ENCODE data around the gene ILKAP. TPM values are rescaled to one million over a fixed set of nuclear protein-coding genes. Genes with fewer than 3 reads are reported as not detected.
A peak's percentile ranks its signal among the peaks of the same experiment; 100 is the strongest.

The ILKAP gene, protein sequence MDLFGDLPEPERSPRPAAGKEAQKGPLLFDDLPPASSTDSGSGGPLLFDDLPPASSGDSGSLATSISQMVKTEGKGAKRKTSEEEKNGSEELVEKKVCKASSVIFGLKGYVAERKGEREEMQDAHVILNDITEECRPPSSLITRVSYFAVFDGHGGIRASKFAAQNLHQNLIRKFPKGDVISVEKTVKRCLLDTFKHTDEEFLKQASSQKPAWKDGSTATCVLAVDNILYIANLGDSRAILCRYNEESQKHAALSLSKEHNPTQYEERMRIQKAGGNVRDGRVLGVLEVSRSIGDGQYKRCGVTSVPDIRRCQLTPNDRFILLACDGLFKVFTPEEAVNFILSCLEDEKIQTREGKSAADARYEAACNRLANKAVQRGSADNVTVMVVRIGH
- 19.4 TPM for total RNA-seq

DNA sequence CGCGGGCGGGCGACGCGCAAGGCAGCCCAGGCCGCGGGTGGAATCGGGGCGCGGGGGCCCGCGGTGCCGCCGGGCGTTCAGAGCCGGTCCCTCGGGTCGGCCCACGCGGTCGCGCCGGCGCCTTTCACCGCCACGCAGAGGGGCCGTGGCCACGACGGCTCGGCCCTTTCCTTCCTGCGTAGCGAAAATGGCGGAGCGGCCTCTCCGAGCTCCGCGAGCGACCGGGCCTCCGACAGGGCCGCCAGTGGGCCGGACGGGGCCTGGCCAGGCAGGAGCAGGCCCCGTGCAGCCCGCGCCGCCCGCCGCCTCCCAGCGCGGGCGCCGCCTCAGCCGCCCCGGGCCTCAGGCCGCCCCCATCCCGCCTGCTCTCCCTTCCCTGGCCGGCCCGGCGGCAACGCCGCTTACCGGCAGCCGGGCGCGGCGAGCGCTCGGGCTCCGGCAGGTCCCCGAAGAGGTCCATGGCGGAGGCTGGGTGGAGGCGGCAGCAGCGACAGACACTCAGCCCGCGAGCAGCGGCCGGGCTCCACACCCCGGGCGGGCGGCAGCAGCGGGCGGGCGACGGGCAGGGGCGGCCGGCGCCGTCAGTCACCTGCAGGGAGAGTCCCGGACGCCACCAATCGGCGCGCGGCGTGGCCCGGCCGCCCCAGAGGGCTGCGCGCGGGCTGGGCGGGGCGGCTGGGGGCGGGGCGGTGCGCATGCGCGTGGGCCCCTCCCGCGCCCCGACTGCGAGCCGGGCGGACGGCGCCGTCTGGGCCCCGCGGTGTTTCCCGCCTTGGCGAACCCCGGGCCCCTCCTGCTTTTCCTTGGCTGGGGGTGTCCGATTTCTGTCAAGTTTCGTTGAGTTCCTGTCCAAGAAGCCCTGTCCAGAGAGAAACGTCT, at the start of gene ILKAP:
Gene ILKAP (minus strand): TSS at position 602 of the 879 bp plus-strand sequence. CDS start 142 bp downstream, at position 460.
- DNase-seq (ENCODE audit: low read depth in 2 of 3, low spot score in 2 of 3) = peak; percentile 78 to 91 (median 87)

DNA sequence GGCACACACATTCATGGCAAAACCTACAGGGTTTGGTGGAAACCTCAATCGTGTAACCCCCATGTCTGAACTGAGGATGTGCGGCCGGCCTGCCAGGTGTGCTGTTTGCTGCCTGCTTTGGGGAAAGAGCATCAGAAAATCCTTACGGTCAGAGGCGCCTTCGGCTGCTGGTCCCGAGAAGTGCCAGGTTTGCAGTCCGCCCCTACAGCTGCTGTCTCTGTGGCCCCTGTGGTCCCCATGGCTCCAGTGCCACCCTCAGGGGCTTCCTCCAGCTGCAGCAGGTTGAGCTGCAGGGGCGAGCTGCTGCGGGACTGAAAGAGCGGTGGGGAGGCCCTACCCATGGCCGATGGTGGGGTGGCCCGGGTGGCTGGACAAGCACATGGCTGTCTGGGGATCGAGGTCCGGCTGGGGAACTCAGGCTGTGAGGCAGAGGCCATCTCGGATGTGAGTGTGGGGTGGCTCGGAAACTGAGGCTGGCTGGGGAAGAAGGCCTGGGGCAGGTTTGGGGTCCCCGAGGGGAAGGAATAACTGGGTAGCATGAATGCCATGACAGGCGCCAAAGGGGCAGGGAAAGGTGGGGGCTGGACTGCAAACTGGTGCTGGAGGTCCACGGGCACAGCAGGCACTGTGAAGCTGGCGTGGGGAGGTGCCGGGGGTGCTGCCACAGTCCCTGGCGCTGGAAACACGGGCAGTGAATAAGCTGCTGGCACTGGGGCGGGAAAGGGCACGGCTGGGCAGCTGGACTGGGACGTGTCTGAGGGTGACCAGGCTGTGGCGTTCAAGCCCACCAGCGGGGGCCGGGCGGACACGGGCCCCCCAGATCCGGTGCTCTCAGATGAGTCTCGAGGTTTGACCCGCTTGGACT, 49.5 kb upstream of the ILKAP start:
- no peak for DNase-seq (ENCODE audit: low read depth in 2 of 3, low spot score in 2 of 3)

DNA sequence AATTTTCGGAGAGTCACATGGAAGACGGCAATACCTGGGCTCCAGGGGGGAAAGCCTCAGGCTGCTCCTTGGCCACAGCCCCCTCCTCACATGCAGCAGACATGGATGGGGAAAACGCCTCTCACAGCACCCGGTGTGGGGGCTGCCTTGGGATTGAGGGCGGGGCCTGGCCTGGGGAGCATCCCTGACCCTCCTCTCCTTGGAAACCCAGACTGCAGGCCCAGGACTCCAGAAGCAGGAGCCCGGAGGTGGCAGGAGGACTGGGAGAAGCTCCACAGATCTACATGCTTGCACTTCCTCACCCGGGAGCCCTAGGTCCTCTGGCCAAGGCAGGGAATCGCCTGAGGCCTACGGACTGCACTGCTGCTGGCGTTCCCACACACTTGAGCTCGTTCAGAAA, 48.5 kb upstream of the ILKAP start:
- DNase-seq (ENCODE audit: low read depth in 2 of 3, low spot score in 2 of 3) = no peak

DNA sequence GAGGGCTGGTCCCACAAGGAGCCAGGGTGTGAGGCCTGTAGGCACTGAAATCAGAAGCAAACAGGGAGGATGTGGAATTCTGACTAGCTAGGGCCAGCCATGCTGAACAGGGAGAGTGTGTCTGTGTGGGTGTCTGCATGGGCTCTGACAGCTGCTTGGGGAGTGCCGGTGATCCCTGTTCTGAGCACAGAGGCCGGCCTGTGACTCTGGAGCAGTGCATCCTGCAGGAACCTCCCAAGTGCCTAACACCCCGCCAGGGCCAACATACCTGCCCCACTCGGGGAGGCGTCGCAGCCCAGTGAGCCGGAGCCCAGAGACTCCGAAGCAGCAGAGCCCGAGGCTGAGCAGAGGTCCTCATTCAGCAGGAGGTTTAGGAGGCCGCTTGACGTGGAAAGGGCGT, 47.8 kb upstream of the ILKAP start:
- no peak for DNase-seq (ENCODE audit: low read depth in 2 of 3, low spot score in 2 of 3)

DNA sequence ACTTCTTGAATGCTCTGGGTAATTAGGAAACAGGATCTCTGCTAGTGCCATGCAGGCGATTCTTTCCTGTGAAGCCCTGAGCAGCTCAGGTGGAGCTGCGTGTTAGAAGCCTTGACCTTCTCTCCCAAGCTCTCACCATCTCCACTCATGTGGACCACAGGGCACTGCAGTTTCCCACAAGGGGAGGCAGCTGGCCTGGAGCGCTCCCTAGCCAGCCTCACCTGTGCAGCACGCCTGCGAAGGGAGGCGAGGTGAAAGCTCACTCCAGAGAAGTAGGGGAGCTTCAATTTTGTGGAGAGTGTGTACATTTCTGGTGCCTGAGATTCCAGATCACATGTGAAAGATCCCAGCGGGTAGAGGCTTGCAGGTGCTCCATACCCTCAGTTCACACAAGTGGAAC, 47.4 kb upstream of the ILKAP start:
- no peak for DNase-seq (ENCODE audit: low read depth in 2 of 3, low spot score in 2 of 3)

DNA sequence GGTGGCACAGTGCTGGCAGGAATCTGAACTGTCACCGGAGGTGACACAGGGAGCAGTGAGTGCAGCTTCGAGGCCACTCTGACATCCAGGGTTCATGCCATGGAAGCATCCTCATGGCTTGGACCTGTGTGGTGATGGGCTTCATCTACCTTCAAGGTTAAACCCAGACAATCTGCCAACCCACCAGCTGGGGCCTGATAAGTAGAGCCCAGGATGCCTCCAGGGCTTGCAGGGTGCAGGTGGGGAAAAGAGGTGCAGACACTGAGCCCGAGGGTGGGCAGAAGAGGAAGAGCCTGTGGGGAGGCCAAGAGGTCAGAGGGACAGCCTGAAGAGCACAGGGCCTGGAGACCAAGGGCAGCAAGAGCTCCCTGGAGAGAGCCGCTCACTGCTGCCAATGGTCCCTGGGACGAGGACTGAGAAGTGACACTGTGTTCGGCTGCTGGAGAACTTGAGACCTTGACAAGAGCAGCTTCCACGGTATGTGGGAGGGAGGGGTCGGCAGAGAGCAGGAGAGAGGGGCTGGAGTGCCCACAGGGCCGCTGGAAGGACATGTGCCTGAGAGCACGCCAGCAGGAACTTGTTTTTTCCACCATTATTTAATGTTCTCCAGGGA, 44.5 kb upstream of the ILKAP start:
- DNase-seq (ENCODE audit: low read depth in 2 of 3, low spot score in 2 of 3) = no peak

DNA sequence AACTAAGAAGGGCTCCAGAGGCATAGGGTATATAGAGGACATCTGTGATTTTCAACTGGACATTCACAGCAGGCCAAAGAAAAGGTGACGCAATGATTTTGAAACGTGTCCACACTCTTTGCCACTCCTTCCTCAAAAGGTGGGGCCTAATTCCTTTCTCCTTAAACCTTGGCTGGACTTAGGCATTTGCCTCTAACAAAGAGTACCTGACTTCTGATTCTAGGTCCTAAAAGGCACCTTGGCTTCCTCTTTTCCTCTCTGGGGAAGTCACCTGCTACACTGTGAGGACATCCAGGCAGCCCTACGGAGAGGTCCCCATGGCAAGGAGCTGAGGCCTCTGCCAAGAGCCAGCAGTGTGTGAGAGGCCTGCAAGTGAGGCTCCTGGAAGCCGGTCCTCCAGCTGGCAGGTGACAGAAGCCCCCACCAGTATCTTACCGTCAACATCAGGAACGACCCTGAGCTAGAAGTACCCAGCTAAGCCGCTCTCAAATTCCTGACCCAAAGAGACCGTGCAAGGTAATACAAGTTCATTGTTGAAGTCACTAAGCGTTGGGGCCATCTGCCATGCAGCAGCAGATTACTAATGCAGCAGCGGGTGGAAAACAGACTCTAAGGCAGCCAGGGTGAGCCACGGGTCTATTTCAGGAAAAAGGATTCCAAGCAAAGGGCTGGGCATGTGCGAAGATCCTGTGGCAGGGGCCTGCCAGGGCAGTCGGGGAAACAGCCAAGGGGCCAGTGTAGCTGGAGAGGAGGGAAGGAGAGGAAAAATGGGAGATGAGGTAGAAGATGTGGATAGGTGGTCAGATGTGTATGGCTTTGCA, 43.7 kb upstream of the ILKAP start:
- DNase-seq (ENCODE audit: low read depth in 2 of 3, low spot score in 2 of 3) = no peak

DNA sequence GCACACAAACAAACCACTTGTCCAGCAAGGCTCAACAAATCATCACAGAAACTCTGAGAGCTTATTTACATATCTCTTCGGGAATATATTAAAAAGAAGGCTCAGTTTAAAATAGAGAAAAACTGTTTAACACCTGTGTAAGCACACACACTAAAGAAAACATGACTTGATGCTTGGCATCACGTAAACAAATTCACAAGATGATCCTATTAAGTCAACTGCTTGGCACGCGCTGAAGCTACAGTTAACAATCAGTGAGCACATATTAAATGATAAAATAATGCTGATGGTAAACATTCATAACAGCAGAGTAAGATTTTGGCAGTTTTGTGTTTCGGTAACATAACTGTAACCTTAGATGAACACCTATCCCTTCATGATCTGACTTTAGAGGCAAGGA, 40.7 kb upstream of the ILKAP start:
- no peak for DNase-seq (ENCODE audit: low read depth in 2 of 3, low spot score in 2 of 3)

DNA sequence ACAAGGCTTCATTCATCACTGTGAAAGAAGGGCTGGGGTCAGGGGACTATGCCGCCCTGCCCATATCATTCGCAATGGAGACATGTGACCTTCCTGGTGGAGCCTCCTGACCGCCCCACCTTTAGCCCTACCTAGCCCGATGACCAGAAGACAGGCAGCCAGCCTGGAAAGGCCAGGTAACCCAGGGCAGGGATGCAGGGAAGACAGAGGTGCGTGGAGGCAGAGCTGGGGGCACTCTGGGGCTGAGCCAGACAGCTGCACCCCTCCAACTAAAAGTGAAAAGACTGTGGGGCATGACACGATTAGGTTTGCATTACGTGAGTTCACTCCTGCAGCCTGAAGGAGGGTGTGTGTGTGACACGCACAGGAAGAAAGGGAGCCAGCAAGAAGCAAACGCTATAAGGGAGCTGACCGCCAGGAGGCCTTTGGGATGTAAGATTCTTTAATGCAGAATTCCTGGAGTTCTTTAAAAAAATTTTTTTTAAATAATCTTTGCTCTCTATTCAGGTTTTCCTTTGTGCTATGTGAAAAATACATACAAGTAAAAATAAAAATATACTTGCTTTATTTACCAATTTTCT, 40.1 kb upstream of the ILKAP start:
- DNase-seq (ENCODE audit: low read depth in 2 of 3, low spot score in 2 of 3) = no peak

DNA sequence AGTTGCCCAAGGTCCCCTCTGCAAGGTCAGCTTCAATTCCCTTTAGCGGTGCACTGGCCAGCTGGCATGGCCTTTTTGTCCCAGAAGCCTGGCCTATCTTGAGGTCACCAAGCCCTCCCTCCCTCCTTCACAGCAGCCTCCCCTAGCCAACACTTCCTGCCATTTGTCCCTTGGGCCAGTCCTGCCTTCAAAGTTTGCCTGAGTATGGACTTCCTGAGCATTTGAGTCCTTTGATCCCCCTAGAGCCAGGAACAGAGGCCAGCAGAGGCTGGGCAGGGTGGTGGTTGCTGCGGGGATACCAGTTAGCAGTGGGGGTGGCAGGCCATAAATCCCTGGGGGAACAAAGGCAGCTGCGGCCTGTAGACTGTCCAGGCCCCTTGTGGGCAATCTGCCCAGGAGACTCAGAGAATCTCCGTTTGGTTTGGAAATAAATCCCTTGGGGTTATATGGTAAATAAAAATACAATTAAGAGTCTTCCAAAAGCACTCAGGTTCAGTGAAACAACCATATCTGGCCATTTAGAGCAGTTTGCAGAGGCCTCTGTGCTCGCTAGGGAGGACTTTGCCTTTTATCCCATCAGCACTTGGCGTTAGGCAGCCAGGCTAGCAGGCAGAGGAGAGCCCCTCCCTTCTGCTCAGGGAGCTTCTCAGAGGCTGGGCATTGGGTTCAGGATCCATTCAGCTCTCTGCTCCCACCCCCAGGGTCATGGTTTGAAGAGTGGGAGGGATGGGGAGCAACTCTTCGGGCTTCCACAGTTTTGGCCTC, 39.4 kb upstream of the ILKAP start:
- DNase-seq (ENCODE audit: low read depth in 2 of 3, low spot score in 2 of 3) = no peak

DNA sequence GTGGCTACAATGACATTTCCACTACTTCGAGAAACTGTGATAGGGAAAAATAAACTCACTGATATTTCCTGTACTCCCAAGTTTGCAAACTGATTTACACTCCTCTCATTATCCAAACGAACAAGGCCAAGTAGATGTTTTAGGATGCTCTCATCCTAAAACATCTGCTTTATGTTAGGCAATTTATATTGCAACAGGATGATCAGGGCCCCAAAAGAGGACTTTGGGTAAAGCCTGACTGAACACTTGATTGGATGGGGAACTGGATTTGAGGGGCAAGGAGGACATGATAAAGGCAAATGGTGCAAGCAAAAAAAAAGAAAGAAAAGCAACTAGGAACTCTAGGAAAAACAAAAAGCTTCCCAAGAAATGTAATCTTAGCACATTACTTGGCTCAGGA, 38.5 kb upstream of the ILKAP start:
- no peak for DNase-seq (ENCODE audit: low read depth in 2 of 3, low spot score in 2 of 3)

DNA sequence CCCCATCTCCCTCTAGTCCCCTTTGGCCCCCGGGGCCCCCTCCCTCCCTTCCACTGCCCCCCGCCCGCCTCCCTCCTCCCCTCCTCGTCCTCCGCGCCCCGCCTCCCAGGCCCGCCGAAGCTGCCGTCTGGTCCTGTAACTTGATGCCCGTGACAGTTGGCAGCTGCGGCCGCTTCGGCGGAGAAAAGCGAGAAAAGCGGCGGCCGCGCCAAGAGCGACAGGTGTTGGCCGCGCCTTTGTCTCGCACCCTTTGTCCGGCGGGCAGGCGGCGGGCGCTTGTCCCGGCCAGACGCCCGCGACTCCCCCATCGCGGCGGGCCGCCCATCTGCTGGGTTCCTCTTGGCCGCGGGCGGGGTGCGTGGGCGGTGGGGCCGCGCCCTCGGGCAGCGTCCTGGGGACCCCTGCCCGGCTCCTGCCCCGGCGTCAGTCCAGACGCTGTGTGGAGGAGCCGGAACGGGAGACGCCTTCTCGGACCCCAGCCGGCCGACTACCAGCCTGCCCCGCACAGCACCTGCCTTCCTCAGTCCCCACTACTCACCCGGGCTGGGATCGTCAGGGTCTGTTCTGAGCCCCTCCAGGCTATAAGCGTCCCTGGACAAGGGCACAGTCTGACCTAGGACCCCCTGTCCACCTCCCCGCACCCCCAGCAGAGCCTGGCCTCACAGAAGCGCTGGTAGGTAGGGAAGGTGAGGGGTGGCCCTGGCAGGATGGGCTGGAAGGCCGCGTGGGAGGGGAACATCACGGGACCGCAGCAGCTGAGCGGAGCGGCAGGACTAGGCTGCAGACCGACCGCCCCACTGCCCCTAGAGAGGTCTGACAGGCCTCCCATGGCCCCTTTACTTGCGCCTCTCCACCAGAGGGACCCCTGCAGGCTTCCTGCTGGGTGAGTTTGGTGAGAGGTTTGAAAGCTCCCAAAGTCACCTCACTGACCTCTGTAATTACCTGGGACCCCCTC, 37.5 kb upstream of the ILKAP start:
- peak in 2 of 3 donors; percentile 21 to 26 for DNase-seq (ENCODE audit: low read depth in 2 of 3, low spot score in 2 of 3)

DNA sequence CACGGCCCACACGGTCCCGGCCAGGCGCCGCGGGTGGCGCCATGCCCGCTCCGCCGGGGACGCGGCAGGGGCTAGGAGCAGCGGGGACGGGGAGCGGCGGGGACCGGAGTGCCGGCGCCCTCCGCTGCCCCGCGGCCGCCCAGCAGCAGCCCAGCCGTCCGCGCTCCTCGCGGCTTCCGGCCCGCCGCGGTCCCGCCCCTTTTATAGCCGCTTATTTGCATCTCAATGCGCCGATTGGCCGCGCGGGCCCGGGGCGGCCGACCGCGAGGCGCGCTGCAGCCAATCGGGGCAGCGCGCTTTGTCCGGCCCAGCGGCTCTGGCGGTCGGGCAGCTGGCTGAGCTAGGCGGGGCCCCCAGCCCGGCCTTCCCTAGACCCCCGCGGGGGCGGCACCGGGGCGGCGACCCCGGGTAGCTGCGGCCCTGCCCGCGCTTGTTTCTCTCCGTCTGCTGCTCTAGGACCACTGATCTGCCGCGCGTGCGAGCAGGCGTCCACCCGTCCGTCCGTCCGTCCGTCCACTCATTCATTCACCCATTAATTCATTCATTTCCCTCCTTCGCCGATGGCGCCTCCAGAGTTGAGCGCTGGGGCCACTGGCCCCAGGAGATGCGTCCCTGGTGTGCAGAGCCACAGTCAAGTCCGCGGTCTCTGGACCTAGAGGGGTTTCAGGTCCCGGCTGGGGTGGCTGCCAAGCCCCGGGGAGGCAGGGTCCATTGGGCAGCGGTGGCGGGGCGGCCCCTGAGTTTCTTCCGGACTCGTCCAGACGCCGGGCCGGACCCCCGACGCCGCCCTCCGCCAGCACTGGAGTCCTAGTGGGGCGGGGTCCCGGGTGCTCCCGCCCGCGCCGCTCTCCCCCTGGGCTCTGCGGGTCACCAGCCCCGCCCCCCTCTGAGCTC, 36.6 kb upstream of the ILKAP start, which contains the start of gene HES6:
Gene HES6 (minus strand): TSS at position 176 of the 894 bp plus-strand sequence. CDS start 133 bp downstream, at position 43.
- peak; percentile 56 to 82 (median 78) for DNase-seq (ENCODE audit: low read depth in 2 of 3, low spot score in 2 of 3)

DNA sequence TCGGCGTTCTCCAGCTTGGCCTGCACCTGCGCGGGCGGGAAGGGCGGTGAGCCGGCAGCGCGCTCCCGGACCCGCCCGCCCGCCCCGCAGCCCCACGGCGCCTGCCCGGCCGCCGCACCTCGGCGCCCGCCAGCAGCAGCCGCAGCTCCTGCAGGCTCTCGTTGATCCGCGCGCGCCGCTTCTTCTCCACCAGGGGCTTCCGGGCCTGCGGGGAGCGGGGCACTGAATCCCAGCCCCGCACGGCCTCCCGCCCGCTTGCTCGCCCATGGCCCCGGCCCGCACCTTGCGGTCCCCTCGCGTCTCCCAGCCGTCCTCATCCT, 36.0 kb upstream of the ILKAP start:
- no peak for DNase-seq (ENCODE audit: low read depth in 2 of 3, low spot score in 2 of 3)

DNA sequence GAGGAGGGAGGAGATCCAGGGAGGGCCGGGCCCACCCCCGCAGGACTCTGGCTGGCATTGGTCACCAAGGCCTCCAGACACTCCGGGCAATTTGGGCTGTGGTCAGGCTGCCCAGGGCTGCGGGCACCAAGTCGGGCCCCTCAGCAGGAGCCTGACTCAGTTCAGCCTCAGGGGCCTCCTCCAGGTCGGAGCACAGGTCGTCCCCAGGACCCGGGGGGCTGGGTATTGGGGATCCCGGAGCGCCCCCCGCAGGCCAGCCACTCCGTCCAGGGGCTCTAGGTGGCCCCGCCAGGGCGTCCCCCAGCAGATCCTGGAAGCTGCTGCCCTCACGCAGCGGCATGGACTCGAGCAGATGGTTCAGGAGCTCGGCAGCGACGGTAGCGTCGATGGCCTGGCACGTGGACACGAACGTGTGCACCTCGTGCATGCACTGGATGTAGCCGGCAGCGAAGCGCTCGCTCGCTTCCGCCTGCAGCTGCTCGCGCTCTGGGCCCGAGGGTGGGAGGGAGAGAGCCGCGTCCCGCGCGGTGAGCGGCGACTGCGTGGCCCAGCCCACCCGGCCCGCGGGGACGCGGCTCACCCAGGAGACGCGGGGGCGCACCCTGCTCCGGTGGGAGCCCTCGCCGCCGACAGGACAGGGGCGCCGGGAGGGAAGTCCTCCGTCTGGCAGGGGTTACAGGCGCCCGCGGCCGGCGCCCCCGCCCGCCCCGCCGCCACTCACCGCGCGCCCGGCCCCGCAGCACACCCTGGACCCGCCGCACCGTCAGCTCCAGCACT, 35.5 kb upstream of the ILKAP start:
- peak in 2 of 3 donors; percentile 36 to 49 for DNase-seq (ENCODE audit: low read depth in 2 of 3, low spot score in 2 of 3)

Data from hematopoietic multipotent progenitor cell (in vitro differentiated cells).